ENCODE results near the gene TRAIP.

DNA sequence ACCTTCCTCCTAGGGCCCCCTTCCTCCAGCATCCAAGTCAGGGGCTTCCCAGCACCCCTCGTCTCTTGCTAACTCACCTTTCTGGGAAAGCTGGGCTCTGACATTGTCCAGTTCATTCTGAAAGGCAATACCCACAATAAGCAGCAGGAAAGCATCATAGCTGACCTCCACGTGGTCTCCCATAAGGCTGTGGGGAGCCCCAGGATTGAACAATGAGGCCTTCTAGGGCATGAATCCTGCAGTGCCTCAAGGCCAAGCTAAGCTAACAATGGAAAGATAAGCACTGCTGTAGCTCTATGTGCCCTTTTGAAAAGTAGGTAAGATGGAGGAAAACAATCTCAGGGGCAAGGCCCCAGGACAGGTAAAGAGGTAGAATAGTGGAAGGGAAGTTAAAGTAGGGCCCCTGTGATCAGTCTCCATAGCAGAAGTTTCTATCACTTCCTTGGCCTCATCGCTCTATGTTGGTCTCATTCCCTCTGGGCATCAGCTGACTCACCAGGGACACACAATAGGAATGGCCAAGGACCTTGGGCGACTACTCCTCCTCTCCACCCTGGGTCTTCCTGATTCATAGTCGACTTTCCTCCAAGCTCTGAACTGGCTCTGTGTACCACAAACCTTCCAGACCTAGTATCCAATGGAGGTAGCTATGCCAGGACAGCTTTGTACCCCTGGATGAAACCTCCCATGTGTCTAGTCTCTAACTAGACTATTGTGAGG, 11.7 kb downstream of the TRAIP start:
- TF ChIP-seq, protein P1, sequence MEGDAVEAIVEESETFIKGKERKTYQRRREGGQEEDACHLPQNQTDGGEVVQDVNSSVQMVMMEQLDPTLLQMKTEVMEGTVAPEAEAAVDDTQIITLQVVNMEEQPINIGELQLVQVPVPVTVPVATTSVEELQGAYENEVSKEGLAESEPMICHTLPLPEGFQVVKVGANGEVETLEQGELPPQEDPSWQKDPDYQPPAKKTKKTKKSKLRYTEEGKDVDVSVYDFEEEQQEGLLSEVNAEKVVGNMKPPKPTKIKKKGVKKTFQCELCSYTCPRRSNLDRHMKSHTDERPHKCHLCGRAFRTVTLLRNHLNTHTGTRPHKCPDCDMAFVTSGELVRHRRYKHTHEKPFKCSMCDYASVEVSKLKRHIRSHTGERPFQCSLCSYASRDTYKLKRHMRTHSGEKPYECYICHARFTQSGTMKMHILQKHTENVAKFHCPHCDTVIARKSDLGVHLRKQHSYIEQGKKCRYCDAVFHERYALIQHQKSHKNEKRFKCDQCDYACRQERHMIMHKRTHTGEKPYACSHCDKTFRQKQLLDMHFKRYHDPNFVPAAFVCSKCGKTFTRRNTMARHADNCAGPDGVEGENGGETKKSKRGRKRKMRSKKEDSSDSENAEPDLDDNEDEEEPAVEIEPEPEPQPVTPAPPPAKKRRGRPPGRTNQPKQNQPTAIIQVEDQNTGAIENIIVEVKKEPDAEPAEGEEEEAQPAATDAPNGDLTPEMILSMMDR (conservative IDR thresholded peaks at IDR 0.05; ENCODE audit: low read depth, low read length), result no peak
- TF ChIP-seq EZH2 (IDR thresholded peaks at IDR 0.05; ENCODE audit: borderline replicate concordance, low read depth, low read length, poor library complexity, severe bottlenecking), result no peak

Data from A673 (cell line).